Activated CD4-positive, CD25-positive, alpha-beta regulatory T cell treated with anti-CD3 and anti-CD28 coated beads, Interleukin-2, amount 50 U/mL, for 16 hours (primary cell): Measurements from ENCODE around the gene SCAP.

Experiments
- DNase-seq: peaks from one replicate; pipeline ENCODE4 v3.0.0-alpha.2; 2020; ENCODE audit warnings: low read depth, low spot score

The SCAP gene

GRCh38 chr3:47366833-47367232 is 108.9 kb downstream of the SCAP start:
- no peak for DNase-seq

DNA sequence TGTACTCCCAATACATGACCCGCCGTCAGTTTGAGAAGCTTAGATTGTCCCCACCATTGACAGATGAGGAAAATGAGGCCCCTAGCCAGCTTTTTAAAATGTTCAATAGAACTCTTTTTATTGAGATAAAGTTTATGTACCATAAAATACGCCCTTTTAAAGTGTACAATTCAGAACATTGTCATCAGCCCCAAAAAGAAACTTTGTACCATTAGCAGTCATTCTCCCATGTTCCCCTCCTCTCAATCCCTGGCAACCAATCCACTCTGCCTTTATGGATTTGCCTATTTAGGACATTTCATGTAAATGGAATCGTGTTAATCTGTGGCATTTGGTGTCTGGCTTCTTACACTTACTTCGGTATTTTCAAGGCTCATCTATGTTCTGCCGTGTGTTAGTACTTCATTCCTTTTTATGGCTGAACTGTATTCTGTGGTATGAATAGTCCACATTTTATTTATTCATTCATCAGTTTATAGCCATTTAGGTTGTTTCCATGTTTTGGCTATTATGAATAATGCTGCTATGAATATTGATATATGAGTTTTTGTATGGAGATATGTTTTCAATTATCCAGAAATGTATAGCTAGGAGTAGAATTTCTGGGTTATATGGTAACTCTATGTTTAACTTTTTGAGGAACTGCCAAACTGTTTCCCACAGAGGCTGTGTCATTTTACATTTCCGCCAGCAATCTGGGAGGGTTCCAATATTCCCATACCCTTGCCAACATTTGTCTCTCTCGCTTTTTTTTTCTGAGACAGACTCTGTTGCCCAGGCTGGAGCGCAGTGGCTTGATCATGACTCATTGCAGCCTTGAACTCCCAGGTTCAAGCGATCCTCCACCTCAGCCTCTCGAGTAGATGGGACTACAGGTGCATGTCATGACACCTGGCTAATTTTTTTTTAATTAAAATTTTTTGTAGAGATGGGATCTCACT is 110.3 kb downstream of the SCAP start:
- DNase-seq, result no peak
